Testis (tissue), 3 donors: ENCODE results near the gene LCE1D. TPM values are rescaled to one million over a fixed set of nuclear protein-coding genes. Genes with fewer than 3 reads are reported as not detected.

ENCODE experiments used
- DNase-seq: peaks from one replicate; pipeline ENCODE4 v3.0.0-alpha.2; 2019
- H3K27ac ChIP-seq, 2 donors: fragments of 200-600 bp; sonication (generic); one replicate each; pipeline ENCODE4 v1.5.1; 2019
- H3K27me3 ChIP-seq: fragments of 200-600 bp; sonication (generic); one replicate; pipeline ENCODE4 v1.5.1; 2019
- H3K36me3 ChIP-seq: fragments of 200-600 bp; sonication (generic); one replicate; pipeline ENCODE4 v1.5.1; 2017; ENCODE audit warnings: low read depth; ENCODE audit errors: missing control alignments
- H3K4me1 ChIP-seq: fragments of 200-600 bp; sonication (generic); one replicate; pipeline ENCODE4 v1.5.1; 2019
- H3K4me3 ChIP-seq, 2 donors: fragments of 200-600 bp; sonication (generic); one replicate each; pipeline ENCODE4 v1.5.1; 2017 to 2019
- H3K9me3 ChIP-seq: fragments of 200-600 bp; sonication (generic); one replicate; pipeline ENCODE4 v1.5.1; 2017
- POLR2A ChIP-seq: fragments of 450-650 bp; IDR thresholded peaks from one replicate; pipeline ENCODE4 v1.6.1; 2017; ENCODE audit warnings: antibody characterized with exemption, mild to moderate bottlenecking, moderate library complexity
- WGBS, 2 donors: methylation state at CpG; one replicate each; pipeline ENCODE4 v1.1.5; 2018; 5-methylcytosine and 5-hydroxymethylcytosine counted together
- intact Hi-C: fragments of 100-400 bp; cut with DNase I; formaldehyde crosslinking; loops from one replicate; pipeline ENCODE4 v1.15.1; 2023; ENCODE audit warnings: low total_unique reads
- polyA plus RNA-seq: library from polyadenylated mRNA; stranded (reverse); fragments of 350-450 nt; fragmentation: Illumina TruSeq; extraction: RNeasy Lipid Tissue Mini Kit (QIAGEN cat#74804); gene quantifications from one replicate; pipeline ENCODE4 v1.2.3, GENCODE V29; 2014; ENCODE audit warnings: low read depth, low replicate concordance; ENCODE audit not compliant: insufficient read depth
- total RNA-seq, 2 donors: library from RNA; depleted of rRNA; stranded (reverse); fragments of >200 nt; gene quantifications; one replicate each; pipeline ENCODE4 v1.2.3, GENCODE V29; 2016
- TF ChIP-seq, protein P1 (sequence below), 3 experiments: fragments of 450-650 bp in 2 of 3; fragments of 200-600 bp in 1 of 3; sonication (generic) in 1 of 3; IDR thresholded peaks; one replicate each; pipeline ENCODE4 v1.5.1; 2016 to 2019; ENCODE audit warnings: antibody characterized with exemption in 3 of 3, mild to moderate bottlenecking in 2 of 3, moderate library complexity in 1 of 3

LCE1D gene
- total and polyA plus RNA-seq, 3 donors from 2014 or later, result not detected

DNA sequence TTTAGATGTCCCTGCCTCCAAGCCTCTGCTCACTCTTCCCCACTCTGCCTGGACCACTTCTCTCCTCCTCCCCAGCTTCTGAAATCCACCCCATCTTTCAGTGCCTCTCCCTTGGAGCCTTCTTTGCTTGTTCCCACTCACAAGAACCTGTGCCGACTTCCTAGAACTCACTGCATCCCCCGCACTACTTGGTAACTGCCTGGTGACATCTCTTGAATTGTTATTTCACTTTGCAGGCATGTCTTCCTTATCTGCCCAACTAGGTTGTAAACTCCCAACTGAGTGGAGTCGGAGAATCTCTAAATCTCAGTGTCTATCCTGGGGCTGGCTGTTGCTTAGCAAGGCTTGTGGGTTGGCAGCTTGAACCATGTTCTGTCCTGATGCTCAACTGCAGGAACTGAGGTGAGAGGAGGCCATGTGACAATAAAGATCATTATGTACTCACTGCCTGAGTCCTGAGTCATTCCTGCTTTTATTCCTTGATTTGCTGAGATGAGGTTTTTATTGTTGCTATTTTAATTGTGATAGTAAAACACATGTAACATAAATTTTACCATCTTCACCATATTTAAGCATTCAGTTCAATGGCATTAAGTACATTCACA lies 34.8 kb upstream of the LCE1D start:
- no peaks in the 10 kb centered on the region for H3K36me3 ChIP-seq
- H3K27ac ChIP-seq, result no peak overlapping the region
- H3K27me3 ChIP-seq, result no peaks in the 10 kb centered on the region
- H3K4me3 ChIP-seq, result no peak overlapping the region
- no peaks in the 10 kb centered on the region for H3K9me3 ChIP-seq
- TF ChIP-seq, protein P1, sequence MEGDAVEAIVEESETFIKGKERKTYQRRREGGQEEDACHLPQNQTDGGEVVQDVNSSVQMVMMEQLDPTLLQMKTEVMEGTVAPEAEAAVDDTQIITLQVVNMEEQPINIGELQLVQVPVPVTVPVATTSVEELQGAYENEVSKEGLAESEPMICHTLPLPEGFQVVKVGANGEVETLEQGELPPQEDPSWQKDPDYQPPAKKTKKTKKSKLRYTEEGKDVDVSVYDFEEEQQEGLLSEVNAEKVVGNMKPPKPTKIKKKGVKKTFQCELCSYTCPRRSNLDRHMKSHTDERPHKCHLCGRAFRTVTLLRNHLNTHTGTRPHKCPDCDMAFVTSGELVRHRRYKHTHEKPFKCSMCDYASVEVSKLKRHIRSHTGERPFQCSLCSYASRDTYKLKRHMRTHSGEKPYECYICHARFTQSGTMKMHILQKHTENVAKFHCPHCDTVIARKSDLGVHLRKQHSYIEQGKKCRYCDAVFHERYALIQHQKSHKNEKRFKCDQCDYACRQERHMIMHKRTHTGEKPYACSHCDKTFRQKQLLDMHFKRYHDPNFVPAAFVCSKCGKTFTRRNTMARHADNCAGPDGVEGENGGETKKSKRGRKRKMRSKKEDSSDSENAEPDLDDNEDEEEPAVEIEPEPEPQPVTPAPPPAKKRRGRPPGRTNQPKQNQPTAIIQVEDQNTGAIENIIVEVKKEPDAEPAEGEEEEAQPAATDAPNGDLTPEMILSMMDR (IDR thresholded peaks at IDR 0.05), result no peak
- TF ChIP-seq POLR2A, result no peak
- whole genome bisulfite sequencing, 2 donors, result 71 to 77% methylated on average over 3 of the region's 3 CpGs
- no peak for DNase-seq
- intact Hi-C loops, result no loop called here
- H3K4me1 ChIP-seq, result no peaks in the 10 kb centered on the region

DNA sequence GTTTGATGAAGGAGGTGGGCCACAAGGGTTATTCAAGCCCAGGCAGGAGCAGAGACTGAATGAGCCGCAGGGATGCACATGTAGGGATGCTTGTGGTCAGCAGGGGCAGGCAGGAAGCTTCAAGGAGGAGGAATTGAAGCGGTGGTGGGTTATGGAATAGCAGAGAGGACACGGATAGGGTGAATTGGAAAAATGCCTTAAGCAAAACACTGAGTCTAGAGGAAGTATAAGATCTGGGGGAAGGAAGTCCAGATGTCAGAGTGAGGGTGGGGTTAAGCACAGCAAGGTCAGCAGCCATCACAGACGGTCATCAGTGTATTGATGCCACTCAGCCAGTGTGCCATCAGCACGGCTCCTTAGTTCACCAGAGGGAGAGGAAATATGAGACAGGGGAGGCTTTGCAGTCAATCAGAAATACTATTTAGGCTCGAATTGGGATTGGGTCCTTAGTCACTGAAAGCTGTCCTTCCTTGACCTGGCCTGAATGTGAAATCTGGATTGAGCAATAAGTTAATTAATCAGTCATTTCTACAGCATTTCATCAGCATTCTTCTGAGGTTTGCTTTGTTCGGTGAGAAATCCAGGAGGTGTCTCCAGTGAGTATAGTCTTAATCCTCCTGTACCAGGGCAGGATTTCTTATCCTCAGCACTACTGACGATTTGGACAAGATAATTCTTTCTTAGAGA lies 27.5 kb upstream of the LCE1D start:
- TF ChIP-seq, protein P1 (IDR thresholded peaks at IDR 0.05), result no peak
- TF ChIP-seq POLR2A, result no peak
- no peaks in the 10 kb centered on the region for H3K27me3 ChIP-seq
- intact Hi-C loops, result no loop called here
- H3K4me1 ChIP-seq, result no peaks in the 10 kb centered on the region
- no peak overlapping the region for H3K4me3 ChIP-seq
- 67 to 71% methylated on average over 8 of the region's 8 CpGs for WGBS, 2 donors
- no peaks in the 10 kb centered on the region for H3K36me3 ChIP-seq
- no peaks in the 10 kb centered on the region for H3K9me3 ChIP-seq
- no peak overlapping the region for H3K27ac ChIP-seq
- DNase-seq, result no peak

DNA sequence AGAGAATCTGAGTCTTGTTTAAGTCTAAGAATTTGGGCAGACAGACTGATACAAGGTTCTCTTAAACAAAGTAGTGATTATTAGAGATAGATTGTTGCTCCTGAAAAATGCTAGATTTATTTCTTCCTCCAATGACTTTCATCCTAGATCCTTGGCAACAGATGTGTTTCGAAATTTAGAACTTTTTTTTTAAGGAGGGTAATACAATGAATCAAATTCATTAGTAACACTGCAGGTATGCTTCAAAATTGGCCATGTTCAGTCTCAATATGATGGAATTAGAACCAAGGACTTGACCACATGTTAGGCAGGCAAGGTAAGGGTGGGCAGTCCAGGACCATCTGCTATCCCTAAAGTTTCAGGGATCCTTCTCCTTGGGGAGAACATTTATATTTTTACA lies 26.1 kb upstream of the LCE1D start:
- Histone ChIP-seq H3K9me3 (no peaks in the 10 kb centered on the region), H3K36me3 (no peaks in the 10 kb centered on the region), H3K4me1 (no peaks in the 10 kb centered on the region), H3K4me3 (no peak overlapping the region), H3K27ac (no peak overlapping the region), H3K27me3 (no peaks in the 10 kb centered on the region)
- intact Hi-C loops, result no loop called here
- TF ChIP-seq POLR2A, result no peak
- TF ChIP-seq, protein P1 (IDR thresholded peaks at IDR 0.05), result no peak
- WGBS, 2 donors, result 76 to 78% methylated on average over 1 of the region's 1 CpG
- DNase-seq, result no peak

DNA sequence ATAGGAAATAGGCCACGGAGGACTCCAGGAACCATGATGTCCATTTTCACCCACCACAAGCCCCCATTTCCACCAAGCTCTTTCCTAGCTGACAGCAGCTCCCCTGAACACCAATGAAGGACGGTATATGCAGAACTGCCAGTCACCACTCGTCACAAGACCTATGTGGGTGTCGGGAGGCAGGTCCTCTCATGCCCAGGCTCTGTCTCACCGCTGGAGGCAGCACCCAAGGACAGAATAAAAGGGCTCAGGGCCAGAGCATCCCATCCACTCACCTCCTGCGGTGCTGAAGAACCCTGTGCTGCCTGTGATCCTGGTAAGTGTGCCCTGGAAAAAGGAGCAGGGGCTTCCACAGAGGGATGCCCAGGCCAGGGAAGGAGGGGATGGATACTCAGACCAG lies 21.6 kb upstream of the LCE1D start, which contains the start of gene LCE1F:
Gene LCE1F (plus strand): TSS at position 266 of the 400 bp plus-strand sequence. CDS start 1,232 bp downstream, outside the sequence.
- no peak for TF ChIP-seq POLR2A
- TF ChIP-seq, protein P1 (IDR thresholded peaks at IDR 0.05), result no peak
- Histone ChIP-seq H3K9me3 (no peaks in the 10 kb centered on the region), H3K36me3 (no peaks in the 10 kb centered on the region), H3K27me3 (no peaks in the 10 kb centered on the region), H3K4me1 (no peaks in the 10 kb centered on the region), H3K27ac (no peak within 1 kb of the TSS), H3K4me3 (no peak within 1 kb of the TSS)
- 74 to 82% methylated on average over 5 to 6 of the region's 6 CpGs for WGBS, 2 donors
- DNase-seq, result no peak
- intact Hi-C loops, result no loop called here
